Caco-2 (cell line): Measurements from ENCODE around the gene ZBTB7B. TPM values are rescaled to one million over a fixed set of nuclear protein-coding genes. Genes with fewer than 3 reads are reported as not detected.
A peak's percentile ranks its signal among the peaks of the same experiment; 100 is the strongest.

ENCODE experiments used
- BruUV-seq: library from RNA; stranded (reverse); fragments of 400-500 nt; replicated peaks from 2 replicates; lab custom pipeline; 2021; lab: Mats Ljungman, UMichigan
- CTCF ChIA-PET: fragments of 300-600 bp; sonication (Branson Sonifier 250); formaldehyde crosslinking; loops from one replicate; lab custom pipeline; 2022; ENCODE audit warnings: antibody characterized with exemption; lab: Charles Lee
- POLR2A ChIA-PET: fragments of 300-600 bp; sonication (Branson Sonifier 250); formaldehyde crosslinking; loops from one replicate; lab custom pipeline; 2022; ENCODE audit warnings: antibody characterized with exemption; lab: Charles Lee
- DNase-seq, 2 experiments: peaks; one replicate each; pipeline versions ENCODE4 v3.0.0 to v3.0.0-alpha.2; 2020 to 2022
- H3K27me3 ChIP-seq: replicated peaks from 2 replicates; pipeline ENCODE4 v1.6.0; 2011; ENCODE audit warnings: low read length; ENCODE audit not compliant: control insufficient read depth, insufficient read depth
- H3K36me3 ChIP-seq: 2 replicates; pipeline ENCODE4 v1.5.1; 2011; ENCODE audit warnings: low read length; ENCODE audit not compliant: control insufficient read depth, insufficient read depth
- H3K4me1 ChIP-seq: fragments of 250-450 bp; sonication (Bioruptor Pico); 2 replicates; pipeline ENCODE4 v1.5.1; 2020; ENCODE audit warnings: mild to moderate bottlenecking
- H3K4me3 ChIP-seq: 2 replicates; pipeline ENCODE4 v1.5.1; 2011; ENCODE audit warnings: low read depth, mild to moderate bottlenecking, control low read depth, low read length
- H3K9me3 ChIP-seq: fragments of 250-450 bp; sonication (Bioruptor Pico); 2 replicates; pipeline ENCODE4 v1.5.1; 2020; ENCODE audit warnings: mild to moderate bottlenecking, moderate library complexity
- H3K27ac Mint-ChIP-seq: one replicate; pipeline ENCODE4 v1.8.0; 2022; ENCODE audit warnings: mixed read lengths; ENCODE audit not compliant: unreplicated experiment
- H3K27me3 Mint-ChIP-seq: one replicate; pipeline ENCODE4 v1.8.0; 2022; ENCODE audit warnings: mixed read lengths; ENCODE audit not compliant: insufficient read depth, unreplicated experiment
- H3K36me3 Mint-ChIP-seq: one replicate; pipeline ENCODE4 v1.8.0; 2022; ENCODE audit warnings: mild to moderate bottlenecking, mixed read lengths; ENCODE audit not compliant: insufficient read depth, unreplicated experiment
- H3K4me1 Mint-ChIP-seq: one replicate; pipeline ENCODE4 v1.8.0; 2022; ENCODE audit warnings: low read depth, mixed read lengths; ENCODE audit not compliant: unreplicated experiment
- H3K4me3 Mint-ChIP-seq: one replicate; pipeline ENCODE4 v1.8.0; 2022; ENCODE audit warnings: mild to moderate bottlenecking, moderate library complexity, mixed read lengths; ENCODE audit not compliant: unreplicated experiment
- H3K9me3 Mint-ChIP-seq: one replicate; pipeline ENCODE4 v1.8.0; 2022; ENCODE audit warnings: mixed read lengths; ENCODE audit not compliant: unreplicated experiment
- intact Hi-C: fragments of 100-400 bp; cut with micrococcal nuclease; formaldehyde crosslinking; loops from one replicate; pipeline ENCODE4 v1.10.0; 2022; ENCODE audit not compliant: unreplicated experiment
- microRNA-seq: library from miRNA; unstranded; fragments of <30 nt; microRNA quantifications from one replicate; pipeline ENCODE4 v1.2.0, GENCODE V29; 2022
- total RNA-seq: library from RNA; stranded (reverse); gene quantifications from 2 replicates; pipeline ENCODE4 v1.2.3, GENCODE V29; 2022
- TF ChIP-seq, protein P1 (sequence below), 2 experiments: fragments of 200-600 bp in 1 of 2; IDR thresholded peaks; 1 replicate in 1 of 2; 2 replicates in 1 of 2; pipeline versions ENCODE4 v1.5.1 to v1.8.0; 2011 to 2022; ENCODE audit warnings: antibody characterized with exemption in 1 of 2, control low read depth in 1 of 2, inconsistent platforms in 1 of 2, low read depth in 1 of 2, low read length in 1 of 2, mild to moderate bottlenecking in 1 of 2, moderate library complexity in 1 of 2; ENCODE audit not compliant: insufficient read depth in 1 of 2, severe bottlenecking in 1 of 2, unreplicated experiment in 1 of 2

ZBTB7B gene
- total RNA-seq, 1 experiment from 2014 or later: 46.8 TPM

- POLR2A ChIA-PET: no interaction called here
- BruUV-seq: no TSS peak
- H3K9me3 ChIP-seq: no peaks in the 10 kb centered on the region
- CTCF ChIA-PET: interaction anchor here (1.2 to 3.7 kb wide), 2 partner anchors 14 to 20 kb away, joined by 5 to 39 read pairs; partner anchors contain the start of gene EFNA3
- no peaks in the 10 kb centered on the region for H3K27me3 ChIP-seq
- peak overlapping the region; percentile 22 for H3K27ac Mint-ChIP-seq
- peaks cover 2% of the 10 kb centered on the region; the same call in 1 of the 2 replicates for H3K36me3 ChIP-seq
- H3K4me1 ChIP-seq: peaks cover 29% of the 10 kb centered on the region
- intact Hi-C loops: loop anchor here (5.0 kb wide), 2 partner anchors 93 to 108 kb away; partner anchors contain the start of genes CKS1B, PBXIP1 and SHC1
- DNase-seq: no peak
- peak overlapping the region; percentile 86 for H3K4me3 Mint-ChIP-seq
- no peak overlapping the region; the same call in 1 of the 2 replicates for H3K4me3 ChIP-seq
- no peaks in the 10 kb centered on the region for H3K27me3 Mint-ChIP-seq
- TF ChIP-seq, protein P1, sequence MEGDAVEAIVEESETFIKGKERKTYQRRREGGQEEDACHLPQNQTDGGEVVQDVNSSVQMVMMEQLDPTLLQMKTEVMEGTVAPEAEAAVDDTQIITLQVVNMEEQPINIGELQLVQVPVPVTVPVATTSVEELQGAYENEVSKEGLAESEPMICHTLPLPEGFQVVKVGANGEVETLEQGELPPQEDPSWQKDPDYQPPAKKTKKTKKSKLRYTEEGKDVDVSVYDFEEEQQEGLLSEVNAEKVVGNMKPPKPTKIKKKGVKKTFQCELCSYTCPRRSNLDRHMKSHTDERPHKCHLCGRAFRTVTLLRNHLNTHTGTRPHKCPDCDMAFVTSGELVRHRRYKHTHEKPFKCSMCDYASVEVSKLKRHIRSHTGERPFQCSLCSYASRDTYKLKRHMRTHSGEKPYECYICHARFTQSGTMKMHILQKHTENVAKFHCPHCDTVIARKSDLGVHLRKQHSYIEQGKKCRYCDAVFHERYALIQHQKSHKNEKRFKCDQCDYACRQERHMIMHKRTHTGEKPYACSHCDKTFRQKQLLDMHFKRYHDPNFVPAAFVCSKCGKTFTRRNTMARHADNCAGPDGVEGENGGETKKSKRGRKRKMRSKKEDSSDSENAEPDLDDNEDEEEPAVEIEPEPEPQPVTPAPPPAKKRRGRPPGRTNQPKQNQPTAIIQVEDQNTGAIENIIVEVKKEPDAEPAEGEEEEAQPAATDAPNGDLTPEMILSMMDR (IDR thresholded peaks at IDR 0.05; ENCODE audit: insufficient read depth in 1 of 2, low read depth in 1 of 2, low read length in 1 of 2, severe bottlenecking in 1 of 2, unreplicated experiment in 1 of 2): no peak
- peaks cover 22% of the 10 kb centered on the region for H3K4me1 Mint-ChIP-seq
- peaks cover 26% of the 10 kb centered on the region for H3K36me3 Mint-ChIP-seq
- H3K9me3 Mint-ChIP-seq: no peaks in the 10 kb centered on the region
Observed at GRCh38 chr1:155064832-155065429, 62.3 kb downstream of the ZBTB7B start.

- Mint-ChIP-seq H3K4me3 (no peak overlapping the region), H3K27me3 (no peaks in the 10 kb centered on the region), H3K9me3 (no peaks in the 10 kb centered on the region), H3K27ac (no peak overlapping the region), H3K4me1 (peaks cover 22% of the 10 kb centered on the region), H3K36me3 (peaks cover 20% of the 10 kb centered on the region)
- CTCF ChIA-PET: no interaction called here
- TF ChIP-seq, protein P1 (IDR thresholded peaks at IDR 0.05; ENCODE audit: insufficient read depth in 1 of 2, low read depth in 1 of 2, low read length in 1 of 2, severe bottlenecking in 1 of 2, unreplicated experiment in 1 of 2): no peak
- BruUV-seq: no TSS peak
- Histone ChIP-seq H3K9me3 (no peaks in the 10 kb centered on the region), H3K4me1 (peaks cover 37% of the 10 kb centered on the region), H3K4me3 (no peak overlapping the region), H3K36me3 (peaks cover 2% of the 10 kb centered on the region; the same call in 1 of the 2 replicates), H3K27me3 (no peaks in the 10 kb centered on the region)
- intact Hi-C loops: no loop called here
- no peak for DNase-seq
- POLR2A ChIA-PET: no interaction called here
Observed at GRCh38 chr1:155066777-155067176, 64.2 kb downstream of the ZBTB7B start.

Small RNA genes lying within 50 kb of the gene (microRNA-seq; reads per million reads assigned to microRNA genes)
- not detected for gene MIR4258

Other genes with a start within 250 kb of the ZBTB7B start
- 0.05 TPM in 1 of 2 replicates, not detected in the other for gene KCNN3, start 132.5 kb upstream of the ZBTB7B start, total RNA-seq
- gene PMVK, start 66.1 kb upstream of the ZBTB7B start, total RNA-seq: 25.1 and 25.2 TPM in 2 replicates
- 24.0 and 24.6 TPM in 2 replicates for gene PBXIP1, start 46.7 kb upstream of the ZBTB7B start, total RNA-seq
- gene PYGO2, start 41.0 kb upstream of the ZBTB7B start, total RNA-seq: 34.1 and 34.9 TPM in 2 replicates
- 58.0 and 59.6 TPM in 2 replicates for gene SHC1, start 32.1 kb upstream of the ZBTB7B start, total RNA-seq
- 243 and 259 TPM in 2 replicates for gene CKS1B, start 28.1 kb upstream of the ZBTB7B start, total RNA-seq
- 51.3 and 61.5 TPM in 2 replicates for gene FLAD1, start 19.5 kb upstream of the ZBTB7B start, total RNA-seq
- 0.50 and 0.53 TPM in 2 replicates for gene LENEP, start 9.2 kb upstream of the ZBTB7B start, total RNA-seq
- gene DCST2, start 31.0 kb downstream of the ZBTB7B start, total RNA-seq: 0.26 and 0.61 TPM in 2 replicates
- gene DCST1, start 31.0 kb downstream of the ZBTB7B start, total RNA-seq: 0.32 TPM in 1 of 2 replicates, not detected in the other
- 44.0 and 48.2 TPM in 2 replicates for gene ADAM15, start 48.5 kb downstream of the ZBTB7B start, total RNA-seq
- 13.8 and 16.0 TPM in 2 replicates for gene EFNA4, start 60.9 kb downstream of the ZBTB7B start, total RNA-seq
- gene EFNA3, start 76.0 kb downstream of the ZBTB7B start, total RNA-seq: 3.4 and 3.5 TPM in 2 replicates
- 42.5 and 47.9 TPM in 2 replicates for gene EFNA1, start 125.1 kb downstream of the ZBTB7B start, total RNA-seq
- gene SLC50A1, start 133.1 kb downstream of the ZBTB7B start, total RNA-seq: 38.4 and 43.6 TPM in 2 replicates
- gene DPM3, start 137.7 kb downstream of the ZBTB7B start, total RNA-seq: 27.8 and 30.7 TPM in 2 replicates
- gene KRTCAP2, start 170.5 kb downstream of the ZBTB7B start, total RNA-seq: 215 and 219 TPM in 2 replicates
- 0.11 TPM in 1 of 2 replicates, not detected in the other for gene TRIM46, start 171.0 kb downstream of the ZBTB7B start, total RNA-seq
- 6.2 and 7.4 TPM in 2 replicates for gene THBS3, start 205.1 kb downstream of the ZBTB7B start, total RNA-seq
- 64.9 and 65.3 TPM in 2 replicates for gene MTX1, start 205.9 kb downstream of the ZBTB7B start, total RNA-seq